ENCODE measurements around the gene HEATR9.
"Not testable (repeated sequence)": the region's sequence is repeated elsewhere in the genome, so short reads cannot be mapped to it uniquely, and the experiment has no call there.

HEATR9 gene

GRCh38 chr17:35898283-35899070 lies 29.8 kb upstream of the HEATR9 start:
- in situ Hi-C loops (cut with HindIII; ENCODE audit: low pct_ligation_motif_present, low sequenced_read_pairs) = no loop called here
- no peak overlapping the region for H3K4me3 ChIP-seq (ENCODE audit: low read depth, low read length)
- no peak for DNase-seq
- no peaks in the 10 kb centered on the region for H3K36me3 ChIP-seq (replicated peaks)
- no peak for TF ChIP-seq CTCF (IDR thresholded peaks at IDR 0.05; ENCODE audit: low read depth, low read length, missing control alignments)
- H3K27ac ChIP-seq = no peak overlapping the region
- H3K27me3 ChIP-seq (replicated peaks) = no peaks in the 10 kb centered on the region

GRCh38 chr17:35897772-35898171 lies 29.1 kb upstream of the HEATR9 start:
- H3K4me3 ChIP-seq (ENCODE audit: low read depth, low read length); H3K36me3 ChIP-seq (replicated peaks); DNase-seq; in situ Hi-C loops (cut with HindIII; ENCODE audit: low pct_ligation_motif_present, low sequenced_read_pairs); H3K27me3 ChIP-seq (replicated peaks); H3K27ac ChIP-seq: not testable (repeated sequence)

GRCh38 chr17:35895636-35896587 lies 27.2 kb upstream of the HEATR9 start:
- no peaks in the 10 kb centered on the region for H3K27me3 ChIP-seq (replicated peaks)
- TF ChIP-seq CTCF (IDR thresholded peaks at IDR 0.05; ENCODE audit: low read depth, low read length, missing control alignments) = no peak
- no peaks in the 10 kb centered on the region for H3K36me3 ChIP-seq (replicated peaks)
- DNase-seq = peak; percentile 92
- peak overlapping the region; percentile 79 for H3K27ac ChIP-seq
- in situ Hi-C loops (cut with HindIII; ENCODE audit: low pct_ligation_motif_present, low sequenced_read_pairs) = no loop called here
- H3K4me3 ChIP-seq (ENCODE audit: low read depth, low read length) = no peak overlapping the region

GRCh38 chr17:35894206-35894605 lies 25.5 kb upstream of the HEATR9 start:
- no peak for TF ChIP-seq CTCF (IDR thresholded peaks at IDR 0.05; ENCODE audit: low read depth, low read length, missing control alignments)
- no peaks in the 10 kb centered on the region for H3K27me3 ChIP-seq (replicated peaks)
- H3K27ac ChIP-seq = no peak overlapping the region
- H3K4me3 ChIP-seq (ENCODE audit: low read depth, low read length) = no peak overlapping the region
- in situ Hi-C loops (cut with HindIII; ENCODE audit: low pct_ligation_motif_present, low sequenced_read_pairs) = no loop called here
- no peaks in the 10 kb centered on the region for H3K36me3 ChIP-seq (replicated peaks)
- no peak for DNase-seq

GRCh38 chr17:35893751-35894150 lies 25.1 kb upstream of the HEATR9 start:
- Histone ChIP-seq H3K27ac (no peak overlapping the region), H3K36me3 (replicated peaks) (no peaks in the 10 kb centered on the region), H3K4me3 (ENCODE audit: low read depth, low read length) (no peak overlapping the region), H3K27me3 (replicated peaks) (no peaks in the 10 kb centered on the region)
- no peak for TF ChIP-seq CTCF (IDR thresholded peaks at IDR 0.05; ENCODE audit: low read depth, low read length, missing control alignments)
- DNase-seq = no peak
- in situ Hi-C loops (cut with HindIII; ENCODE audit: low pct_ligation_motif_present, low sequenced_read_pairs) = no loop called here
